Measurements from ENCODE around the gene TRABD2B.
A peak's percentile ranks its signal among the peaks of the same experiment; 100 is the strongest.

The TRABD2B gene

DNA sequence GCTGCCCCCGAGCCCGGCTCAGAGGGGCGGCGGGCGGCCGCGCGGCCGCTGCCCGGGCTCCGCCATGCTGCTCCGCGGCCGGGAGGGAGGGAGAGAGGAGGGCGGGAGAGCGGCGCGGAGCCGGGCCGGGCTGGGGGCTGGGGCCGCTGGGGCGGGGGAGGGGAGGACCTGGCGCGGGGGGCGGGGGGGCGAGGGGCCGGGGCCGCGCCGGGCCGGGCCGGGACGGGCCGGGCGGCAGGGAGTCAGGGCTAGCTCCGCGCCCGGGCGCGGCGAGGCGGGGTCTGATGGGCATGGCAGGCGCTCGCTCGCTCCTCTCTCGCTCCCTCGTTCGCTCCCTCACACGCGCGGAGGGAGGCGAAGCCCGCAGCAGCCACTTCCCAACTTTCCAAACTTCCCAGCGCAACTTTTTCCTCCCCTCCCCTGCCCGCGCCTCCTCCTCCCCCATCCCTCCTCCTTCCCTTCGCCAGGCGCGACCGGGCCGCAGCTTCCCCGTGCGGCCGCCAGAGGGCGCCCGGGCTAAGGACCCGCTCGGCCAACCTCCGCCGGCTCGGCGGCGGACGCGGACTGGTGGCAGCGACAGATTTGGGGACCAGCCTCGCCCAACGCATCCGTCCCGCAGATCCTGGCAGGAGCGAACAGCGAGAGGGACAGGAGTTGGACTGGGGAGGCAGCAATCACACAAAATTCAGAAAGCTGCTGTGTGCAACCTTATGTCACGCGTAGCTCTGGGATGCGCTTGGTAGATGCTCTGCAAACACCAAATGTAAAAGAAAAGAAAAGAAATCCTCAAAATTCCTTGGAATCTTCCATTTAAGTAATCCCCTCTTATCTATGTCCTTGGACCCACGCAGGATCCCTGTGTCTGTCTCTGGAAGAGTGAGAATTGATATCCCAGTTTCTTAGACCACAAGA lies at the start of gene TRABD2B:
Gene TRABD2B, minus strand, starts transcription at position 97 of the 912 bp plus-strand sequence.
- Histone ChIP-seq H3K4me3 (replicated peaks; ENCODE audit: low read depth, low read length) (no peak within 1 kb of the TSS; the same call in 1 of the 2 replicates), H3K27me3 (replicated peaks; ENCODE audit: control insufficient read depth, insufficient read depth, low read length) (peaks cover 5% of the 10 kb centered on the region), H3K36me3 (ENCODE audit: control insufficient read depth, insufficient read depth, low read length) (no peaks in the 10 kb centered on the region)
- peak; percentile 62 for DNase-seq (ENCODE audit: extremely low read depth, insufficient read length)
- TF ChIP-seq, protein P1, sequence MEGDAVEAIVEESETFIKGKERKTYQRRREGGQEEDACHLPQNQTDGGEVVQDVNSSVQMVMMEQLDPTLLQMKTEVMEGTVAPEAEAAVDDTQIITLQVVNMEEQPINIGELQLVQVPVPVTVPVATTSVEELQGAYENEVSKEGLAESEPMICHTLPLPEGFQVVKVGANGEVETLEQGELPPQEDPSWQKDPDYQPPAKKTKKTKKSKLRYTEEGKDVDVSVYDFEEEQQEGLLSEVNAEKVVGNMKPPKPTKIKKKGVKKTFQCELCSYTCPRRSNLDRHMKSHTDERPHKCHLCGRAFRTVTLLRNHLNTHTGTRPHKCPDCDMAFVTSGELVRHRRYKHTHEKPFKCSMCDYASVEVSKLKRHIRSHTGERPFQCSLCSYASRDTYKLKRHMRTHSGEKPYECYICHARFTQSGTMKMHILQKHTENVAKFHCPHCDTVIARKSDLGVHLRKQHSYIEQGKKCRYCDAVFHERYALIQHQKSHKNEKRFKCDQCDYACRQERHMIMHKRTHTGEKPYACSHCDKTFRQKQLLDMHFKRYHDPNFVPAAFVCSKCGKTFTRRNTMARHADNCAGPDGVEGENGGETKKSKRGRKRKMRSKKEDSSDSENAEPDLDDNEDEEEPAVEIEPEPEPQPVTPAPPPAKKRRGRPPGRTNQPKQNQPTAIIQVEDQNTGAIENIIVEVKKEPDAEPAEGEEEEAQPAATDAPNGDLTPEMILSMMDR (IDR thresholded peaks at IDR 0.05; ENCODE audit: insufficient read depth, low read length, poor library complexity, severe bottlenecking), result peak; percentile 81

DNA sequence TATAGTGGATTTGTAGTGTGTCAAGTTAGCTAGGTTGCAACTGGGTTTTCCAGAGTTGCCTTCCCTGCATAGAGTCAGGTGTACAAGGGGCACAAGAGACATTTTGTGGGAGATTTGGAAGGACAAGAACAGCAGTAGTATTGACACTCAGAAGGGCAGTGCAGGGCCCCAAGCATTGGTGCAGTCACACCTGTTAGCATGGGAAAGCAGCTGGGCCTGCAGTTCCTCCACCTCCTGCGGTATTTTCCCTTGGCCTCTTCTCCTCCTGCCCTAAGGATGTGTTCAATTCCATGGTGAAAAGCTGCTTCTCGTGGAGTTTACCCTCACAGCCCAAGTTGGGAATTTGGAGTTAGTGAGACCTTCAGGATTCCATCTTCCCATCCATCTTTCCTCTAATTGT lies 47.1 kb upstream of the TRABD2B start:
- Histone ChIP-seq H3K4me3 (replicated peaks; ENCODE audit: low read depth, low read length) (no peak overlapping the region), H3K36me3 (ENCODE audit: control insufficient read depth, insufficient read depth, low read length) (no peaks in the 10 kb centered on the region), H3K27me3 (replicated peaks; ENCODE audit: control insufficient read depth, insufficient read depth, low read length) (no peaks in the 10 kb centered on the region; the same call in none of the 2 replicates)
- DNase-seq (ENCODE audit: extremely low read depth, insufficient read length), result no peak
- TF ChIP-seq, protein P1 (IDR thresholded peaks at IDR 0.05; ENCODE audit: insufficient read depth, low read length, poor library complexity, severe bottlenecking), result no peak

DNA sequence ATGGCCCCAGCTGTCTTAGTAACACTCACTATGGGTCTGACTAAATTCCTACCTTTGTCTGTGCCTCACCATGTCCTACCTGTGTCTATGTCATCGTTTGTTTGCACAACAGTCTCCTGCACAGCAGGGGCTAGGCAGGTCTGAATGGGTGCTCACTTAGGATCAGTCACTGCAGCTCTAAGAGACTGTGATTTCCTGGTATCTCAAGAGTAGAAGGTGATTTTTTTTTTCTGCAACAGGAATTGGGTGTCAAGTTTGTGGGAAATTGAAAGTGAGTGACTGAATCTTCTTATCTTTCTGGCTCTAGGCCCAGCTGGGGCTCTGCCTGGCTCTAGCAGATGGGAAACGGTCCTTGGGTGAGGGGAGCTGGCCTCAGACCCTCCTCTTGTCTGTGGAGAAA lies 46.4 kb upstream of the TRABD2B start:
- TF ChIP-seq, protein P1 (IDR thresholded peaks at IDR 0.05; ENCODE audit: insufficient read depth, low read length, poor library complexity, severe bottlenecking), result no peak
- Histone ChIP-seq H3K27me3 (replicated peaks; ENCODE audit: control insufficient read depth, insufficient read depth, low read length) (no peaks in the 10 kb centered on the region; the same call in none of the 2 replicates), H3K4me3 (replicated peaks; ENCODE audit: low read depth, low read length) (no peak overlapping the region), H3K36me3 (ENCODE audit: control insufficient read depth, insufficient read depth, low read length) (no peaks in the 10 kb centered on the region)
- DNase-seq (ENCODE audit: extremely low read depth, insufficient read length), result no peak

DNA sequence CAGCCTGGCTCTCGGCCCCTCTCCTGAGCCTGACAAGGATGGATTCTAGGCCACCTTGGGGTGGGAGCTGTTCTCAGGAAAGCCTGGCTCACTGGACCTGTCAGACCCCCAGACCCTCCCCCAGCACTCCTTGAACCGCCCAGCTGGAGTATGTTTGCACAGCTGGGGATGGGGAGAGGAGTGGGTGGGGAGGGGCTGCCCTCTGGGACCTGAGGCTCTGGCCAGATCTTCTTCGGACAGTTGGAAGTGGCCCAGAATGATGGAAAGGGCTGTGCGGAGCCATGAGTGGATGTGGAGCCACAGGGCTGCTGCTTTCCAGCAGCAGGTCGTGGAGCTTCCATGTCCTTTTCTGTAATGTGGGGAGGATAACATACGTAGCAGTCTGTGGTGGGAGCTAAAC lies 43.0 kb upstream of the TRABD2B start:
- H3K36me3 ChIP-seq (ENCODE audit: control insufficient read depth, insufficient read depth, low read length), result no peaks in the 10 kb centered on the region
- TF ChIP-seq, protein P1 (IDR thresholded peaks at IDR 0.05; ENCODE audit: insufficient read depth, low read length, poor library complexity, severe bottlenecking), result no peak
- no peaks in the 10 kb centered on the region; the same call in none of the 2 replicates for H3K27me3 ChIP-seq (replicated peaks; ENCODE audit: control insufficient read depth, insufficient read depth, low read length)
- no peak overlapping the region for H3K4me3 ChIP-seq (replicated peaks; ENCODE audit: low read depth, low read length)
- DNase-seq (ENCODE audit: extremely low read depth, insufficient read length), result no peak

DNA sequence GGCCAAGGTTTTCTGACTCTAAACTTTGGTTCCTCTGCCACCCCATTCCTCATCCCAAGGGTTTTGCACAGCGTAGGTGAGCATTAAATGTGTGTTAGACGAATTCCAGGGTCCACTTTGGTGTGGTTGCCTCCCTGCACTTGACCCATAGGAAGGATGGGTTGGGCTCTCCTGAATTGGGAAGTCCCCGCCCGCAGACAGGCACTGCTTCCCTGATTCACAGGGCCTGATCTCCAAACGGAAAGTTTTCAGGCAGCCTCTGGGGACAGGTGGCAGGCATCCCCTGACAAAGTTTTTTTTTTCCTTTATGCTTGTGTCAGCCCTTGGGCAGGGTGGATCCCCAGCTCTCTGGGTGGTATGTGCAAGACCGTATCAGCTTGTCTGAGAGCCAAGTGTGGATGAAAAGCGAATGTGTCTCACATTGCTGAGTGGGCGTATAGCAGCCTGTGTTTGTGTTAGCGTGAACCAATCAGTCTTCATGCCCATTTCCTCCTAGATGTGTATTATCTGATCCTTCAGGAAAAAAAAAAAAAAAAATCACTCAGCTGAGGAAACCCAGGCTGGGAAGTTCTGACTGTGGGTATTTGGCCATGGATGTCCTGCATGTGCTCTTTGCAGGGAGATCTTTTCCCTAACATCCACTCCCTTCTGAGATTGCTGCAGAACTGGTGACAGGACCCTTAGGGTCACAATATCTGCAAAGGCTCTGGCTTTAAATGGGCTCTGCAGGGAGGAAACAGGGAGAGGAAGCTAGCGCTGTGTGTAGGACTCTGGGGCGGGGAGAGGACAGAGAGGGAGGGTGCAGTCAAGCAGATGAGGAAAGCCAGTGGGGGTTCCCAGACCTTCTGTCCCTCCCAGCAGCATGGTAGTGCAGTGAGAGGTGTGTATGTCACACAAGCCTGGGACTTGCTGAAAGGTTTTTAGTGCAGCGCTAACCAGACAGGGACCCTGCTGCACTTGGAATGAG lies 42.2 kb upstream of the TRABD2B start:
- Histone ChIP-seq H3K36me3 (ENCODE audit: control insufficient read depth, insufficient read depth, low read length) (no peaks in the 10 kb centered on the region), H3K27me3 (replicated peaks; ENCODE audit: control insufficient read depth, insufficient read depth, low read length) (no peaks in the 10 kb centered on the region; the same call in none of the 2 replicates), H3K4me3 (replicated peaks; ENCODE audit: low read depth, low read length) (no peak overlapping the region)
- DNase-seq (ENCODE audit: extremely low read depth, insufficient read length), result no peak
- TF ChIP-seq, protein P1 (IDR thresholded peaks at IDR 0.05; ENCODE audit: insufficient read depth, low read length, poor library complexity, severe bottlenecking), result no peak
